Right kidney (tissue), 1 donor: ENCODE data around the gene SCGB1D2.

Source experiments
- DNase-seq: peaks from one replicate; pipeline ENCODE4 v3.0.0-alpha.2; 2016

The SCGB1D2 gene

GRCh38 chr11:62256281-62256680, 14.2 kb downstream of the SCGB1D2 start:
- DNase-seq, result no peak

DNA sequence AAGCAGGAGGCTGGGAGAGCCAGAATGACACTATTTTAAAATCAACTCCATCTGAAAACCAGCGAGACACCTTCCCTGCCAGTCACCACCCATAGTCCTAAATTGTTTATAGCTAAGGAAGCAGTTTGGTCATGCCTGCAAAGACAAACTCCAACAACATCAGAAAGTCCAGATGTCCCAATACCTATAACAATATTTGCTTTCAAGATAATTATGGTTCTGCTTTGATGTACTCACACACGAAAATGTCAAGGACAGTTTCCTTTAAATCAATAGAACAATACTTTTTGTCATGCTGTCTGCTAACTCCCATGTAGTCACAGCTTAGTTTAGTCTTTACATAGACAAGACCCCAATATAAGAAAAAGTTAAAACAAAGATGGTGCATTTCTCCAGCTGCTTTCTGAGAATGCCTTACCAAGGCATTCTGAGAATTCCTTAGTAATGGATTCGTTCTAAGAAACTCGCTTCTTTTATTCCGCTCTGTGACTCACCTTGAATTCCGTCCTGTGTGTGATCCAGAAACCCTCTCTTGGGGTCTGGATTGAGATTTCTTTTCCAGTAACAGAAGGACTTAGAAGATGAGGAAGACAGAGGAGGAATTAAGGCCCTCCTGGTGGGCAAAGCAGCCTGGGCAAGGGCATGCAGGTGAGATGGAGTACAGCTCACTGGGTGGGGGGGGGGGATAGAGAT, 18.4 kb downstream of the SCGB1D2 start:
- no peak for DNase-seq

DNA sequence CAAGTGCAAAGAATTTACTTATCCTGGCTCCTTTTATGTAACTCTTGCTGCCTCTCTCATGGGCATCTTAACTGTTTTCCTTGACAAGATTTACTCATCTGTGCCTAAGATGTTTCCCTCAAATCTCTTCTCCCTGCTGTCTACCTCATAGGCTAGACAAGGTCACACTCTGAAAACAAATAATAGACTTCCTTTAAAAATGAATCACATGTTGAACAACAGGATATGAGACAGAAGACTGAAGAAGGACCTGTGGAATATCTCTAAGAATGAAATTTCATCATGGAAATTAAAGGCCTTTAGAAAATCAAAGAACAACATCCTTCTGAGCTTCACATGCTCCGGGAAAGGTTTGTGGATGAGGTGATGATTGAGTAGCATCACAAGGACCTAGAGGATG, 22.0 kb downstream of the SCGB1D2 start:
- no peak for DNase-seq

GRCh38 chr11:62266558-62266957, 24.5 kb downstream of the SCGB1D2 start:
- no peak for DNase-seq

DNA sequence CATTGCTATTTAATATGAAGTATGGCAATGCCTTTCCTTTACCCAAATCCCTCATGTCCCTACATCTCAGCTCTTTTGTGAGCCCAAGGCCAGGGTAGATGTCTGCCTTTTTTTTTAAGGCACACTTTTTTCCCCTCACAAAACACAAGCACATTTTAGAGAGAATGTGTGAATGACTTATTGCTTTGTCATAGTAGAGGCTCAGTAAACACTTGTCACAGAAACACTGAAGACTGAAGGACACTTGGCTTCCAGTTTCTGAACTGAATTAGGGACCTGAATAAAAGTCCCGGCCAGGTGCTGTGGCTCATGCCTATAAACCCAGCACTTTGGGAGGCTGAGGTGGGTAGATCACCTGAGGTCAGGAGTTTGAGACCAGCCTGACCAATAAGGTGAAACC, 25.0 kb downstream of the SCGB1D2 start:
- DNase-seq, result no peak

DNA sequence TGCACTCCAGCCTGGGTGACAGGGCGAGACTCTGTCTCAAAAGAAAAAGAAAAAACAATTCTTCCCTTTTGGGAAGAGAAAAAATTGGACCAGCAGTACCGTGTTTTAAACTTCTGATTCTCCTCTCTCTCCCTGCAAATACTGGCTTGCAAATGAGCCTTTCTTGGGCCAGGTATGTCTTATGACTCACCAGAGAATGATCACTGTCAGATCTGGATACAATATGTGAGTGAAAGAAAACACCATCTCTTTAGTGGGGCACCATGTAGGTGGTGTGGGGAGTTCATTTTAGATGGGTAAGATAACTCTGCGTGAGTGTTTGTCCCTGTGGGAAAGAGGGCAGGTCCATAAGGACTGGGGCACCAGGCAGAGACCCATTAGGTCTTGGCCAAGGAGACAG, 25.5 kb downstream of the SCGB1D2 start:
- DNase-seq, result no peak

DNA sequence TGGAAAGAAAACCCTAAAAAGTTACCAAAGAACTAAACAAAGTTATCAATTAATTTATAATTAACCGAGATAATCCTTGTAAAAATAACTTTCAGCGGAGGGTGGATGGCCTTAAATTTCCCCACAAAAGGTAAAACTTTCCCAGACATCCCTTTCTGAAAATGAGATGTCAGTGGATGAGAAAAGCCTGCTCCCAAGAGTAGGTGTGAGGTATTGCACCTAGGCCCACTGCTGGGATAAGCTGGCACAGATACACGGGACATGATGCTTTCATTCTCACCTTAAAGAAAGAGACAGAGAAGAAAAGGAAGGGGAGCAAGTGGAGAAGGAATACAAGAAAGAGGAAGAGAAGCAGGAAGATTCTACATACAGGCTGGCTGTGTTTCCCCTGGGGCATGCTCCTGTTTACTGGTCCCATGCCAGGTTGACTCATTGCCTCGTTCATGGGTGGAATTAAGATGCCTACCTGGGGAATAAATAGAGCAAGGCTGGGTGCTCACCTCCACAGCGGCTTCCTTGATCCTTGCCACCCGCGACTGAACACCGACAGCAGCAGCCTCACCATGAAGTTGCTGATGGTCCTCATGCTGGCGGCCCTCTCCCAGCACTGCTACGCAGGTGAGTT, 27.7 kb downstream of the SCGB1D2 start, which contains the start of gene SCGB2A2:
Gene SCGB2A2 (plus strand): TSS at position 505 of the 625 bp plus-strand sequence. CDS start 59 bp downstream, at position 564.
- no peak for DNase-seq

GRCh38 chr11:62273284-62273683, 31.2 kb downstream of the SCGB1D2 start:
- no peak for DNase-seq

GRCh38 chr11:62273789-62274275, 31.8 kb downstream of the SCGB1D2 start:
- no peak for DNase-seq

DNA sequence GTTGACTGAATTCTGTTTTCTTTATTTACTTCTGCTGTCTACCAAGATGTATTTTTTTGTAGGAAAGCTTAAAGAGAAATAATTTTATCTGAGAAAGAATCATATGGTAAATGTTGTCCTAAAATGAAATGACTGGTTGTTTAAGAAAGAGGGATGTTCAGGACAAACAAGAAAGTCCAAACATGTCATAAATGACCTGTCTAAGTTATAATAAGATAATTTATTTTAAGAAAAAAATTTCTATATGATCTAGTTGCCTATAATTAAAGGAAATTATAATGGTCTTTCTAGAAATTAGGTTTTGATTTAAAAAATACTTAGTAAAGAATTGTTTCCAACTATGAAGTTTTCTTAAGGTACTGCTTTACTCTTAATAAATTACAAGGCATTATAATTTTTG, 38.4 kb downstream of the SCGB1D2 start:
- DNase-seq, result no peak
